SU-DHL-6 (cell line): ENCODE measurements around the gene TBRG1.

ENCODE experiments used
- CTCF ChIP-seq: fragments of 200-600 bp; sonication (generic); IDR thresholded peaks from one replicate; pipeline ENCODE4 v1.5.1; 2017; ENCODE audit warnings: antibody characterized with exemption, mild to moderate bottlenecking, low read length, moderate library complexity; ENCODE audit not compliant: insufficient read depth, poor library complexity, severe bottlenecking
- EZH2phosphoT487 ChIP-seq: fragments of 200-600 bp; sonication (generic), shearing (Covaris generic); conservative IDR thresholded peaks from 2 replicates; pipeline ENCODE4 v1.6.1; 2018; ENCODE audit warnings: mild to moderate bottlenecking, antibody characterized with exemption, low read length, moderate library complexity, mixed read lengths

GRCh38 chr11:124642628-124643027 lies 20.0 kb downstream of the TBRG1 start:
- TF ChIP-seq CTCF (no peak), EZH2phosphoT487 (no peak)
